GM12878 (cell line): ENCODE results near the gene ADAMTSL5. TPM values are rescaled to one million over a fixed set of nuclear protein-coding genes. Genes with fewer than 3 reads are reported as not detected.
A peak's percentile ranks its signal among the peaks of the same experiment; 100 is the strongest.

Source experiments
- ATAC-seq: fragments of 200-7000 bp; cut with Tn5 transposase; 3 replicates; pipeline ENCODE4 v1.9.1; 2020; ENCODE audit warnings: mild to moderate bottlenecking, moderate library complexity
- BruUV-seq: library from RNA; stranded (reverse); fragments of 400-500 nt; replicated peaks from 2 replicates; lab custom pipeline; 2021; lab: Mats Ljungman, UMichigan
- CTCF ChIA-PET: fragments of 300-600 bp; sonication (Branson Sonifier 250); formaldehyde crosslinking; extraction: SDS; loops from one replicate; lab custom pipeline; 2021; ENCODE audit warnings: inconsistent platforms; lab: Yijun Ruan, JAX
- POLR2A ChIA-PET: fragments of 350-600 bp; formaldehyde crosslinking; extraction: SDS; loops from one replicate; lab custom pipeline; 2021; ENCODE audit warnings: inconsistent platforms; lab: Charles Lee
- RAD21 ChIA-PET: fragments of 300-600 bp; sonication (Branson Sonifier 250); formaldehyde crosslinking; loops from one replicate; lab custom pipeline; 2023; ENCODE audit warnings: antibody characterized with exemption; ENCODE audit not compliant: unreplicated experiment; lab: Charles Lee
- SMC1A ChIA-PET: fragments of 300-600 bp; sonication (Branson Sonifier 250); formaldehyde crosslinking; loops from one replicate; lab custom pipeline; 2023; ENCODE audit not compliant: unreplicated experiment, uncharacterized antibody; lab: Charles Lee
- DNase-seq: peaks from one replicate; pipeline ENCODE4 v3.0.0-alpha.2; 2011; ENCODE audit warnings: low read depth, low spot score
- FAIRE-seq: peaks from 3 replicates; lab custom pipeline; 2011; peaks lifted over from hg19 to GRCh38; lab: Jason Lieb, UNC
- H2AFZ ChIP-seq: 2 replicates; pipeline ENCODE4 v1.6.0; 2011; ENCODE audit warnings: low read depth, low read length, control low read depth; ENCODE audit not compliant: control insufficient read depth
- H3K27ac ChIP-seq: 2 replicates; pipeline ENCODE4 v1.5.1; 2011; ENCODE audit warnings: control low read depth; ENCODE audit not compliant: control insufficient read depth, insufficient read depth
- H3K27me3 ChIP-seq, 2 experiments: replicated peaks in 1 of 2; 2 replicates each; pipeline versions ENCODE4 v1.6.0 to v1.6.1; 2011; ENCODE audit warnings: low read length in 1 of 2; ENCODE audit not compliant: control insufficient read depth in 2 of 2, insufficient read depth in 2 of 2
- H3K36me3 ChIP-seq, 2 experiments: 2 replicates each; pipeline ENCODE4 v1.5.1; 2011; ENCODE audit warnings: low read length in 1 of 2; ENCODE audit not compliant: control insufficient read depth in 2 of 2, insufficient read depth in 2 of 2
- H3K4me1 ChIP-seq: 2 replicates; pipeline ENCODE4 v1.6.1; 2011; ENCODE audit warnings: mild to moderate bottlenecking, low read length, moderate library complexity, mixed read lengths; ENCODE audit not compliant: control insufficient read depth, insufficient read depth
- H3K4me2 ChIP-seq: 2 replicates; pipeline ENCODE4 v1.6.0; 2011; ENCODE audit warnings: control low read depth; ENCODE audit not compliant: control insufficient read depth, insufficient read depth
- H3K4me3 ChIP-seq: fragments of 200-600 bp; sonication (generic); 2 replicates; pipeline ENCODE4 v1.5.1; 2016
- H3K79me2 ChIP-seq: 2 replicates; pipeline ENCODE4 v1.6.0; 2011; ENCODE audit warnings: low read length; ENCODE audit not compliant: control insufficient read depth, insufficient read depth
- H3K9ac ChIP-seq: 2 replicates; pipeline ENCODE4 v1.8.0; 2011; ENCODE audit warnings: low read length, control low read depth, mixed read lengths; ENCODE audit not compliant: control insufficient read depth, insufficient read depth
- H3K9me3 ChIP-seq: replicated peaks from 3 replicates; pipeline ENCODE4 v1.5.1; 2011; ENCODE audit warnings: mild to moderate bottlenecking, low read length; ENCODE audit not compliant: control insufficient read depth, insufficient read depth
- H4K20me1 ChIP-seq: 2 replicates; pipeline ENCODE4 v1.6.0; 2011; ENCODE audit not compliant: control insufficient read depth, insufficient read depth
- BRCA1 ChIP-seq: IDR thresholded peaks from 2 replicates; pipeline ENCODE4 v1.6.1; 2011; ENCODE audit warnings: low read depth, low read length, improper control_type of control experiment
- CEBPB ChIP-seq, 2 experiments: fragments of 150-350 bp in 1 of 2; IDR thresholded peaks; 2 replicates each; pipeline ENCODE4 v1.6.1; 2012 to 2014; ENCODE audit warnings: low read depth in 2 of 2, low read length in 2 of 2, borderline replicate concordance in 1 of 2, inconsistent platforms in 1 of 2
- HCFC1 ChIP-seq: fragments of 150-350 bp; IDR thresholded peaks from 2 replicates; pipeline ENCODE4 v1.6.1; 2014; ENCODE audit warnings: low read length
- NFXL1 ChIP-seq: fragments of 450-650 bp; IDR thresholded peaks from 2 replicates; pipeline ENCODE4 v1.6.1; 2017; ENCODE audit warnings: antibody characterized with exemption, mild to moderate bottlenecking, borderline replicate concordance
- NFYB ChIP-seq: IDR thresholded peaks from 2 replicates; pipeline ENCODE4 v1.6.1; 2011; ENCODE audit warnings: low read depth, mild to moderate bottlenecking, low read length, improper control_type of control experiment, moderate library complexity; ENCODE audit not compliant: insufficient read depth
- NR2C2 ChIP-seq: IDR thresholded peaks from 2 replicates; pipeline ENCODE4 v1.6.1; 2011; ENCODE audit warnings: borderline replicate concordance, low read depth; ENCODE audit not compliant: control insufficient read depth, insufficient read length
- NR2F1 ChIP-seq: fragments of 450-650 bp; conservative IDR thresholded peaks from 2 replicates; pipeline ENCODE4 v1.6.1; 2017; ENCODE audit warnings: mild to moderate bottlenecking
- POU2F2 ChIP-seq: IDR thresholded peaks from 3 replicates; pipeline ENCODE4 v1.6.1; 2011; ENCODE audit warnings: low read depth, mild to moderate bottlenecking, low read length, borderline replicate concordance
- RAD51 ChIP-seq: fragments of 450-650 bp; IDR thresholded peaks from 2 replicates; pipeline ENCODE4 v1.6.1; 2016; ENCODE audit warnings: moderate library complexity, mild to moderate bottlenecking, inconsistent platforms
- RBBP5 ChIP-seq: fragments of 200-600 bp; sonication (generic); conservative IDR thresholded peaks from 2 replicates; pipeline ENCODE4 v1.6.1; 2016
- SIX5 ChIP-seq: IDR thresholded peaks from 2 replicates; pipeline ENCODE4 v1.6.1; 2011; ENCODE audit warnings: mild to moderate bottlenecking, low read depth, low read length, moderate library complexity; ENCODE audit not compliant: severe bottlenecking
- SP1 ChIP-seq: IDR thresholded peaks from one replicate; pipeline ENCODE4 v1.6.1; 2011; ENCODE audit warnings: low read depth, low read length
- ZNF207 ChIP-seq: fragments of 450-650 bp; IDR thresholded peaks from 2 replicates; pipeline ENCODE4 v1.6.1; 2014; ENCODE audit warnings: antibody characterized with exemption, mild to moderate bottlenecking, borderline replicate concordance
- WGBS: methylation state at CpG from one replicate; pipeline ENCODE4 v1.1.6; 2016; ENCODE audit warnings: low lambda C conversion rate; ENCODE audit not compliant: insufficient replicate concordance, insufficient coverage; ENCODE audit errors: missing lambda C conversion rate; 5-methylcytosine and 5-hydroxymethylcytosine counted together
- in situ Hi-C: fragments of 300-500 bp; cut with MboI; formaldehyde crosslinking; loops from 9 replicates; pipeline ENCODE4 v1.14.3; 2018; ENCODE audit warnings: mixed read lengths
- intact Hi-C: fragments of 100-400 bp; cut with micrococcal nuclease; formaldehyde crosslinking; loops from one replicate; pipeline ENCODE4 v1.14.2; 2022; ENCODE audit not compliant: unreplicated experiment
- polyA plus RNA-seq, 11 experiments: library from polyadenylated mRNA; depleted of rRNA in 4 of 11; unstranded in 6 of 11; stranded (reverse) in 5 of 11; fragments of >200 nt; fragmentation: Nextera tagmentation in 4 of 11; fragmentation: Illumina TruSeq in 1 of 11; extraction: Ambion mirVana in 4 of 11; extraction: Trizol in 1 of 11; gene quantifications; 1 replicate in 1 of 11; 2 replicates in 10 of 11; pipeline versions ENCODE4 v1.2.1 to v1.2.3, GENCODE V29; 2011 to 2016; ENCODE audit warnings: inconsistent platforms in 2 of 11, missing spikeins in 2 of 11, low read depth in 1 of 11
- total RNA-seq, 4 experiments: library from RNA; depleted of rRNA in 3 of 4; stranded (reverse); fragments of >200 nt in 3 of 4; fragmentation: Illumina TruSeq in 1 of 4; extraction: Trizol in 1 of 4; gene quantifications; 2 replicates each; pipeline versions ENCODE4 v1.2.1 to v1.2.3, GENCODE V29; 2013 to 2021
- TF ChIP-seq, protein P1 (sequence below): fragments of 450-650 bp; formaldehyde crosslinking; IDR thresholded peaks from 2 replicates; pipeline ENCODE4 v1.4.0; 2022; ENCODE audit warnings: mild to moderate bottlenecking, moderate library complexity
- TF ChIP-seq, protein P2 (sequence below): IDR thresholded peaks from 2 replicates; pipeline ENCODE4 v1.6.1; 2012; ENCODE audit warnings: improper control_type of control experiment, low read depth, low read length; ENCODE audit not compliant: insufficient replicate concordance

Gene ADAMTSL5
- total and polyA plus RNA-seq, 10 of the 15 experiments (the other 5 are each of a cell fraction or from before 2014, with no cell fraction given), result 0.04 to 0.83 (median 0.32) TPM; not detected in 4

- TF ChIP-seq NFYB, result peak; percentile 69
- TF ChIP-seq ZNF207, result no peak
These were observed 3.6 kb upstream of the ADAMTSL5 start (continued) for GRCh38 chr19:1516395-1516753.

GRCh38 chr19:1514986-1515721, 2.3 kb upstream of the ADAMTSL5 start:
- CTCF ChIA-PET, result interaction anchor here (0.9 kb wide), 1 partner anchor 13 kb away, joined by 4 read pairs; no protein-coding TSS in a partner anchor
- TF ChIP-seq RAD51 (no peak), NR2F1 (no peak), CEBPB (IDR thresholded peaks at IDR 0.05; ENCODE audit: borderline replicate concordance in 1 of 2, low read depth in 2 of 2, low read length in 2 of 2) (no peak), NR2C2 (no peak), SIX5 (no peak), NFXL1 (no peak), RBBP5 (no peak), POU2F2 (no peak), HCFC1 (no peak), BRCA1 (no peak), SP1 (no peak)
- TF ChIP-seq, protein P1, sequence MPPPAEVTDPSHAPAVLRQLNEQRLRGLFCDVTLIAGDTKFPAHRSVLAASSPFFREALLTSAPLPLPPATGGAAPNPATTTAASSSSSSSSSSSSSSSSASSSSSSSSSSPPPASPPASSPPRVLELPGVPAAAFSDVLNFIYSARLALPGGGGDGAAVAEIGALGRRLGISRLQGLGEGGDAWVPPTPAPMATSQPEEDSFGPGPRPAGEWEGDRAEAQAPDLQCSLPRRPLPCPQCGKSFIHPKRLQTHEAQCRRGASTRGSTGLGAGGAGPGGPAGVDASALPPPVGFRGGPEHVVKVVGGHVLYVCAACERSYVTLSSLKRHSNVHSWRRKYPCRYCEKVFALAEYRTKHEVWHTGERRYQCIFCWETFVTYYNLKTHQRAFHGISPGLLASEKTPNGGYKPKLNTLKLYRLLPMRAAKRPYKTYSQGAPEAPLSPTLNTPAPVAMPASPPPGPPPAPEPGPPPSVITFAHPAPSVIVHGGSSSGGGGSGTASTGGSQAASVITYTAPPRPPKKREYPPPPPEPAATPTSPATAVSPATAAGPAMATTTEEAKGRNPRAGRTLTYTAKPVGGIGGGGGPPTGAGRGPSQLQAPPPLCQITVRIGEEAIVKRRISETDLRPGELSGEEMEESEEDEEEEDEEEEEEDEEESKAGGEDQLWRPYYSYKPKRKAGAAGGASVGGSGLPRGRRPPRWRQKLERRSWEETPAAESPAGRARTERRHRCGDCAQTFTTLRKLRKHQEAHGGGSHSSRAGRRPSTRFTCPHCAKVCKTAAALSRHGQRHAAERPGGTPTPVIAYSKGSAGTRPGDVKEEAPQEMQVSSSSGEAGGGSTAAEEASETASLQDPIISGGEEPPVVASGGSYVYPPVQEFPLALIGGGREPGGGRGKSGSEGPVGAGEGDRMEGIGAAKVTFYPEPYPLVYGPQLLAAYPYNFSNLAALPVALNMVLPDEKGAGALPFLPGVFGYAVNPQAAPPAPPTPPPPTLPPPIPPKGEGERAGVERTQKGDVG (CRISPR knock-in tag), result no peak
- TF ChIP-seq, protein P2, sequence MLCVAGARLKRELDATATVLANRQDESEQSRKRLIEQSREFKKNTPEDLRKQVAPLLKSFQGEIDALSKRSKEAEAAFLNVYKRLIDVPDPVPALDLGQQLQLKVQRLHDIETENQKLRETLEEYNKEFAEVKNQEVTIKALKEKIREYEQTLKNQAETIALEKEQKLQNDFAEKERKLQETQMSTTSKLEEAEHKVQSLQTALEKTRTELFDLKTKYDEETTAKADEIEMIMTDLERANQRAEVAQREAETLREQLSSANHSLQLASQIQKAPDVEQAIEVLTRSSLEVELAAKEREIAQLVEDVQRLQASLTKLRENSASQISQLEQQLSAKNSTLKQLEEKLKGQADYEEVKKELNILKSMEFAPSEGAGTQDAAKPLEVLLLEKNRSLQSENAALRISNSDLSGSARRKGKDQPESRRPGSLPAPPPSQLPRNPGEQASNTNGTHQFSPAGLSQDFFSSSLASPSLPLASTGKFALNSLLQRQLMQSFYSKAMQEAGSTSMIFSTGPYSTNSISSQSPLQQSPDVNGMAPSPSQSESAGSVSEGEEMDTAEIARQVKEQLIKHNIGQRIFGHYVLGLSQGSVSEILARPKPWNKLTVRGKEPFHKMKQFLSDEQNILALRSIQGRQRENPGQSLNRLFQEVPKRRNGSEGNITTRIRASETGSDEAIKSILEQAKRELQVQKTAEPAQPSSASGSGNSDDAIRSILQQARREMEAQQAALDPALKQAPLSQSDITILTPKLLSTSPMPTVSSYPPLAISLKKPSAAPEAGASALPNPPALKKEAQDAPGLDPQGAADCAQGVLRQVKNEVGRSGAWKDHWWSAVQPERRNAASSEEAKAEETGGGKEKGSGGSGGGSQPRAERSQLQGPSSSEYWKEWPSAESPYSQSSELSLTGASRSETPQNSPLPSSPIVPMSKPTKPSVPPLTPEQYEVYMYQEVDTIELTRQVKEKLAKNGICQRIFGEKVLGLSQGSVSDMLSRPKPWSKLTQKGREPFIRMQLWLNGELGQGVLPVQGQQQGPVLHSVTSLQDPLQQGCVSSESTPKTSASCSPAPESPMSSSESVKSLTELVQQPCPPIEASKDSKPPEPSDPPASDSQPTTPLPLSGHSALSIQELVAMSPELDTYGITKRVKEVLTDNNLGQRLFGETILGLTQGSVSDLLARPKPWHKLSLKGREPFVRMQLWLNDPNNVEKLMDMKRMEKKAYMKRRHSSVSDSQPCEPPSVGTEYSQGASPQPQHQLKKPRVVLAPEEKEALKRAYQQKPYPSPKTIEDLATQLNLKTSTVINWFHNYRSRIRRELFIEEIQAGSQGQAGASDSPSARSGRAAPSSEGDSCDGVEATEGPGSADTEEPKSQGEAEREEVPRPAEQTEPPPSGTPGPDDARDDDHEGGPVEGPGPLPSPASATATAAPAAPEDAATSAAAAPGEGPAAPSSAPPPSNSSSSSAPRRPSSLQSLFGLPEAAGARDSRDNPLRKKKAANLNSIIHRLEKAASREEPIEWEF, result no peak

More at GRCh38 chr19:1514986-1515721, 2.3 kb upstream of the ADAMTSL5 start:
- 70% methylated on average over 13 of the region's 14 CpGs for WGBS
- Histone ChIP-seq H3K27ac (no peak overlapping the region), H3K4me1 (no peaks in the 10 kb centered on the region), H3K36me3 (no peaks in the 10 kb centered on the region), H3K79me2 (no peaks in the 10 kb centered on the region), H3K9me3 (no peaks in the 10 kb centered on the region), H3K4me3 (no peak overlapping the region), H4K20me1 (no peaks in the 10 kb centered on the region), H3K27me3 (no peaks in the 10 kb centered on the region), H3K4me2 (no peak overlapping the region), H2AFZ (no peak overlapping the region), H3K9ac (no peak overlapping the region)
- SMC1A ChIA-PET, result no interaction called here
- DNase-seq (no peak), ATAC-seq (no peak), FAIRE-seq (no peak)
- in situ Hi-C loops, result no loop called here
- no TSS peak for BruUV-seq
- RAD21 ChIA-PET, result no interaction called here
- POLR2A ChIA-PET, result no interaction called here
- intact Hi-C loops, result no loop called here
